Measurements from ENCODE around the gene EML1. TPM values are rescaled to one million over a fixed set of nuclear protein-coding genes. Genes with fewer than 3 reads are reported as not detected.
"Not testable (repeated sequence)": the region's sequence is repeated elsewhere in the genome, so short reads cannot be mapped to it uniquely, and the experiment has no call there.

Gene EML1
- total RNA-seq, 1 donor from 2014 or later, result 46.9 TPM

DNA sequence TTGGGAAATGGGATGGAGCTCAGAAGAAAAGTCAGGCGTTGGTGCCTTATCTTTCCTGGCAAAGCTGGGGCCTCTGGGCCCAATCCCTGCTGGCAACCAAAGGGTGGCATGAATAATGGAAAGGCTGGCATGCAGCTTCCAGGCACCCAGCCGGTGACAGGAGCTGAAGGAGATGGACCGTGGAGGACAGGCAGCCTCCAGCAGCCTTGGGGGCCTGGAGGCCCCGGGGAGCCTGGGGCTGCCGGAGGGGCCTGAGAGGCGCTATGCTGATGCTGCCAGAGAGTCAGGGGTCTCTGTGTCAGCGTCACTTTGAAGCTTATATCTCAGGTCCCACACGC is 38.2 kb upstream of the EML1 start:
- no peak for DNase-seq (ENCODE audit: low spot score)

DNA sequence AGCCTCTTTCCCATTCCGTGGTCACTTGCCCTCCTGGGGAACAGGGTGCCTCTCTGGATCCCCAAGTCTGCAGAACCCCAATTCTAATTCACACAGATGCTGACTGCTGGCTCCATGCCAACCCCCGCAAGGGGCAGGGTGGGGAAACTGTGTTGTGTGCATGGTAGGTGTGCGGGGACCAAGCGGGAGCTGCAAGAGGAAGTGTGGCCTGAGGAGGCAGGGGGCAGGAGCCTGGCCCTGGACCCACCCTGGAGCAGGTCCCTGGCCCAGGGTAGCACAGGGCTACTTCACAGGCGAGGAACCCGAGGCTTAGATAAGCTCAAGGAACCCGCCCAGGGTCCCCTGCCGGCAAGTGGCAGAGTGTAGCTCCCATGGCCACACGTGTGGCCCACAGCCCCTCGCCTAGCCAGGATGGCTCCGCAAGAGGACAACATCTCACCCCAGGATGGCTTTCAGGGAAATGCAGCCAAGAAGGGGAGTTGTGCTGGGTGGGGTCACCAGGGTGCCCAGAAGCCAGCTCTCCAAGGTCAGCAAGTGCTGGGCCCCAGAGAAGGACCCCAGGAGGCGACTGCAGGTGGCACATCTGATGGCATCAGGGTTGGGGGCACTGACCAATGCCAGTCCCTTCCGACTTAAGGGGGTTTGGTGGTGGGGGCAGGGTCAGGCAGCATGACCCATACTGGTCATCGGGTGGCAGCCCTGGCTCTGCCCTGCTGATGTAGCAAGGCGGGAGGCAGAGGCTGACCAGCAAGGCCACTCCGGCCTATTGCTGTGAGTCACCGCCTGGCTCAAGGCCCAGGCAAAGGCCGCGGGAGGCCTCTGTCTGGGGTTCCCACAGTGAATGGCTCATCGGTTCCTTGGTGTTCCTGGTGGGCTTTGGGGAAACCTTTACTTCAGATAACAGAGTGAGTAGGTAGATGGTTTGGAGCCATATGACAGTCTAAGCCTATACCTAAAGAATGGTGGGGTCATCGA is 37.3 kb upstream of the EML1 start:
- DNase-seq (ENCODE audit: low spot score), result peak; percentile 83

GRCh38 chr14:99756796-99757195 is 36.4 kb upstream of the EML1 start:
- DNase-seq (ENCODE audit: low spot score), result no peak

DNA sequence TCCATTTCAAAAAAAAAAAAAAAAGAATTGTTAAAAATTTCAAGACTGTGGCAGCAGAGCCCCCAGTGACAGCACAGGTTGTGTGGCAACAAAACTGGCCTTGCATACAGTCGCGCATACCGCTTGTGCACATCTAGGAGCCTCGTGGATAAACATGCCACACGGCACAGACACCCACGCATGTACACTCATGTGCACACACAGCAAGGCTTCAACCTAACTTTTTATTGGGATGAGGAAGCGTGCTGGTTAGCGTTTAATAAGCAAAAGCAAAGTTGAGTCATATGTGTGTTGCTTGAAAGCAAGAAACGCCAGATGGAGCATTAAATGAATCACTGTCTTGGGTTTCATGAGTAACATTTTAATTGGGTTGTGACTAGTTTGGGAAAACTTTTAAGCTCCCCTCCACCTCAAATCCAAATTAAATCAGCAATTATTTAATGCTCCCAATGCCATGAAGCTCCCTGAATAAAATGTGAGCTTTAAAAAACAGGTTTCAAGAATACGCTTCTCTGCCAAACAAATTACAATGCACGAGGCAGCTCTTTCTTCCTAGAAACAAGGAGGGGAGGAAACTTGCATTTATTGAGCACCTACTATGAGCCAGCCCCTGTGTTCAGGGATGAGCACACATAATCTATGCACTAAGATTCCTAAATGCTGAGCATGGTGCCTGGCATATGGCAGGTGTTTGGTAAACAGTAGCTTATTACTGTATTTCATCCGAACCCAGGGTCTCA is 35.7 kb upstream of the EML1 start:
- peak; percentile 72 for DNase-seq (ENCODE audit: low spot score)

- peak; percentile 92 for DNase-seq (ENCODE audit: low spot score)
Measured at GRCh38 chr14:99758121-99758821, 34.9 kb upstream of the EML1 start.

DNA sequence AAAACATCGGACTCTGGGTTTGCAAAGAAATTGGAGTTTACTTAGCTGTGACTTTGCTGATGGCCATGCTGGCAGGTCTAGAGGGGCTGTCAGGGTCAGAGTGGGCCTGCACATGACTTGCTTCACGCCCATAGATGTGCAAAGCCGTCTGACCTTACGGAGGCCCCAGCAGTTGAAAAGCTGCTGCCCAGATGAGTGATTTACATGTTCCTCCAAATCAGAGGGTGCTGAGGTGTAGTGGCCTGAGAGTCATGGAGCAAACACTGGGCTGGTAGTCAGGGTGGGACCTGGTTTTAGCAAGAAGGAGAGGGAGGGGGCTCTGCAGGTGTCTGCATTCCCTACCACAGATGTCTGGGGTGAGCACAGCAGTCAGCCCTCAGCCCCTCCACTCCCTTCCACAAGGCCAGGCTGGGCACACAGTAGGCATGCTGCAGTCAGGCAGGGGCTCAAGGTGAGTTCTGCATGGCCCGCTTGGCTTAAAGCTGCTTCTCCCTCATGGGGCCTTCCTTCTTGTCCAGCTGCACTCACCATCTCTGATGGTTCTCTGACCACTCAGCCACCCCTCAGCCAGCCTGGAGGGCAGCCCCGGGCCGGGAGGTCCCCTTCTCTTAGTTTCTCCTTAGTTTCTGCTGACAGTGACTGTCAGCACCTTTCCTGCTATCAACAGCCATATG is 34.2 kb upstream of the EML1 start:
- DNase-seq (ENCODE audit: low spot score), result no peak

- DNase-seq (ENCODE audit: low spot score), result no peak
Measured at GRCh38 chr14:99759546-99759925, 33.7 kb upstream of the EML1 start.

GRCh38 chr14:99760817-99761216 is 32.4 kb upstream of the EML1 start:
- DNase-seq (ENCODE audit: low spot score), result no peak

DNA sequence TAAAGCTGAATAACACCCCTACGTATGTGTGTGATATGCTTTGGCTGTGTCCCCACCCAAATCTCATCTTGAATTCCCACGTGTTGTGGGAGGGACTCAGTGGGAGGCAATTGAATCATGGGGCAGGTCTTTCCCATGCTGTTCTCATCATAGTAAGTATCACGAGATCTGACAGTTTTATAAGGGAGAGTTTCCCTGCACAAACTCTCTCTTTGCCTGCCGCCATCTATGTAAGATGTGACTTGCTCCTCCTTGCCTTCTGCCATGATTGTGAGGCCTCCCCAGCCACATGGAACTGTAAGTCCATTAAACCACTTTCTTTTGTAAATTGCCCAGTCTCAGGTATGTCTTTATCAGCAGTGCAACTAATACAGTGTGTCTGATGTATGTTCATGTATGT is 30.3 kb upstream of the EML1 start:
- DNase-seq (ENCODE audit: low spot score), result not testable (repeated sequence)

DNA sequence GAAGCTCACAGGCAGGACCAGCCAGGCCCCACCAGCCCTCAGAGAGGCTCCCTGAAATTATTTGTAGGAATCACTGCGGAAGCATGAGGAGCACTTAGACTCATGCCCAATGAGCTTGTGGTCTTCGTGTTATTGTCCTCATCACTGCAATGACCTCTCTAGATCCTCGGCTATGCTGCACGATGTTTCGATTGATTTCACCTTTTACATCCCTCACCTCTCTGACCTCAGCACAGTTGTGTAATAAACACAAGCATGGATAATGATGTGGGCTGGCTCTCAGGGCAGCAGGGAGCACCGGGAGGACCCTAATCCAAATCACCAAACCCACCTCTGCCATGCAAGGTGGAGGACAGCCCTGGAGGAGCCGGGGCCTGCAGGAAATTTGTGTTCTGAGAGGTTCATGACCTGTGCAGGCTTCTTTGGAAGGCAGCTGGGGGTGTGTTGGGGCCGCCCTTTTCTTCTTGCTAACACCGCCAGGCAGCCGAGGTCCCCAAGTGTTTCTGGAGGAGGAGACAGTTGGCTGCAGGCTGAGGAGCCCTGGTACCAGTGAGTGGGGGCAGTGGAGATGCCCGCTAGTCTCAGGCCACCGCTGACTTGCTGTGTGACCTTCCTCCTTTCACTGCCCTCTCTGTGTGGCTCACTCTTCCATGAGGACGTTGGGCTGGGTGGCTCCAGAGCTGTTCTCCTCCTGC is 29.5 kb upstream of the EML1 start:
- no peak for DNase-seq (ENCODE audit: low spot score)

GRCh38 chr14:99764222-99764706 is 28.9 kb upstream of the EML1 start:
- no peak for DNase-seq (ENCODE audit: low spot score)

- no peak for DNase-seq (ENCODE audit: low spot score)
Measured at GRCh38 chr14:99768381-99768780, 24.8 kb upstream of the EML1 start.

DNA sequence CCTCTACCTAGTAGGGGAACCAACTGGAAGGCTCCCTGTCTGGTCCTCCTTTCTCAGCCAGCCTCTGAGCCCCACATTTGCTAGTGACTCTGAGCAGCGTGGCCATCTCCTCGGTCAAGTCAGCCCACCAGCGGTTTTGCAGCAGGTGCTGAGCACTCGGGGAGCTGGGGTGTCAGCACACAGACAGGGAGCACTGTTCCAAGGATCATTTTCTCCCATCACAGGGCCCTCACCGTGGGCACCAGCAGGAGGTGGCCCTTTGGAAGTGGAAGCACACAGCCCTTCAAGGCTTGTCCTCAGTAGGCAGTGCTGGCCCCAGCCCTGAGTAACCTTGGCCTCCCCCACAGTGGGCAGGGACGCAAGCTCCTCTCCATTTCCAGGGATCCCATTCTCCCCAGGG is 24.1 kb upstream of the EML1 start:
- no peak for DNase-seq (ENCODE audit: low spot score)

- DNase-seq (ENCODE audit: low spot score), result no peak
Measured at GRCh38 chr14:99769799-99770198, 23.4 kb upstream of the EML1 start.

DNA sequence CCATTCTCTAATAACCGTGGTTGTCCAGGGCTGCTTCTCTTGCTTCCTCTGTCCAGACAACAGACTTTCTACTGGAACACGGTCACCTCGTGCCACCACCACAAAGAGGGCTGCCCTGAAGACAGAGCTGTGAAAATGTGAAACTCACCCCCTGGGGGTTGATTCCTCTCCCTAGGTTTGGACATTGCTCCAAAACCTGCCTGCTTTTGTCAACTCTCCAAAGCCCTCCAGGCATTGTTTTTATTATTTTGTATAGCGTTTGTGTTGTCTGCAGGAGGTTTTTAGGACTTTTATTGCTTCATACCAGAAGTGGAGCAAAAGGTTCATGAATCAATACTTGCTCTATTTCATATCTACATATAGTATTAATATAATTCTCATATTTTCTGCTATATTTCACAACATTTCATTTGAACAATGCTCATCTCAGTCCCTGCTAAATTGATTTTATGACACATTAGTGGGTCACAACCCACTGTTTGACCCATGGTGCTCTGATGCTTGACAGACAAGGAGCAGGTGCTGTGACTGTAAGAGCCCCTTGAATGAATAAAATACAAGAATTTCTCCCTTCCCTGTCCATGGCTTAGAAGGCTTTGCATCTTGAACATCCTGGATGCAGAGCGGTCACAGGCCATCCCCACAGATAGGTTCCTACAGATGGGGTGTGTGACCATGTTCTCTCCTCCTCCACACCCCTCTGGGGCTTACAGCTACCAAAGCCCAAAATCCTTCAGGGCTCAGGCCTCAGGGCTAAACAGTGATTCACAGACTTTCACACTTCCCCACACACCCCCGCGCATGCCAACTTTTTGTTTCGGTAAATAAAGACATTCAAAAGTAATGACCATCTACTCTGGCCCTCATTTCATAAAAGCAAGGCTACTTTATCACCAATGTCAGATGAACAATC is 20.6 kb upstream of the EML1 start:
- DNase-seq (ENCODE audit: low spot score), result peak; percentile 38

DNA sequence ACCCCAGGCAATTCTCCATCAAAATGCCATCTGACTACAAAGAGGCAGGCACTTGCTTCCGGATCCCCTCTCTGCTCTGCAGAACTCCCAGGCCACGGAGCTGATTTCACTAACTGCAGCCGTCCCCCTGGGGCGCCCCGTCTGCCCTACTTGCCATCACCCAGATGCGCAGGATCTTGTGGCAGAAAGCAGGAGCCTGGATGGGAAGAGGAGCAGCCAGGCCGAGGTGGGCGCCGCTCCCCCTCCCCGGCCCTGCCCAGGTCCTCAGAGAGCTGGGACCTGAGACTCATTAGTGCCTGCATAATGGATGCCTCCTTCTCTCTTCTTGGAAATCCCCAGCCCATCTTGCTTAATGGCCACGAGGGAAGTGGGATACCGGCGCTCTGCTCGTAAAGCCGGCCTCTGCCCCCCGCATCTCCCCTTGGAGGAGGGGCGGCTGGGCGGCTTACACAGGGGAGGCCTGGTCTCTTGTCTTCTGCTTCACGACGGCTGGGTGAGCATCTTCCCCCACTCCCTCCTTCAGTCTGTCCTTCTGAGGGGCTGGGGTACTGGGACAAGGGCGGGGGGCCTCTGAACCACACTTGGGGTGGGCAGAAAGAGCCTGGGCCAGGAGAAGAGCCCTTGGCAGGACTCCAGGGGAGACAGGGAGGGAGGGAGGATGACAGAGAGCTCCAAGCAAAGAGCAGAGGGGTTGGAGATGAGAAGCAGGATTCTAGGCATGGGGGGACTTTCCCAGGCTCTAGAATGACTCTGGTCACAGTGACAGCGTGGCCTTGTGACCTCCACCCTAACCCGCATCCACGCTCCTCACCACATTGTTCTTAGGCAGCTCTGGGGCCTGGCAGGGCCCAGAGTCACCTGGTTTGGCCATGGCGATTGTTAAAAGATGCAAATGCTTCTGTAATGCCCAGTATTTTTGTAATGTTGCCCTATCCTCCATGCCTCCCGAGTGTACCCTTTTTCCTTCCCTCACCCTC is 19.4 kb upstream of the EML1 start:
- DNase-seq (ENCODE audit: low spot score), result no peak

GRCh38 chr14:99774556-99775307 is 18.5 kb upstream of the EML1 start:
- peak; percentile 85 for DNase-seq (ENCODE audit: low spot score)

GRCh38 chr14:99775351-99775750 is 17.9 kb upstream of the EML1 start:
- DNase-seq (ENCODE audit: low spot score), result no peak
